HUES64 (cell line): ENCODE results near the gene GRAMD1C.
A peak's percentile ranks its signal among the peaks of the same experiment; 100 is the strongest.

Experiments used
- H3K27ac ChIP-seq: 2 replicates; pipeline ENCODE4 v1.7.0; 2013; ENCODE audit warnings: low read depth, low read length, inconsistent platforms
- H3K27me3 ChIP-seq: 2 replicates; pipeline ENCODE4 v1.6.1; 2013; ENCODE audit warnings: mild to moderate bottlenecking, low read length; ENCODE audit not compliant: insufficient read depth
- H3K36me3 ChIP-seq: 2 replicates; pipeline ENCODE4 v1.6.1; 2013; ENCODE audit warnings: mild to moderate bottlenecking, low read length; ENCODE audit not compliant: insufficient read depth
- H3K4me1 ChIP-seq: 2 replicates; pipeline ENCODE4 v1.6.1; 2013; ENCODE audit warnings: mild to moderate bottlenecking, low read length, moderate library complexity; ENCODE audit not compliant: insufficient read depth
- H3K4me3 ChIP-seq: 2 replicates; pipeline ENCODE4 v1.5.1; 2013; ENCODE audit warnings: mild to moderate bottlenecking, low read length, moderate library complexity
- H3K9ac ChIP-seq: 2 replicates; pipeline ENCODE4 v1.6.1; 2013; ENCODE audit warnings: mild to moderate bottlenecking, low read depth, low read length
- H3K9me3 ChIP-seq: 2 replicates; pipeline ENCODE4 v1.6.1; 2013; ENCODE audit warnings: low read depth, low read length; ENCODE audit not compliant: insufficient read depth
- WGBS: fragments of 150-250, 120-280 bp; methylation state at CpG from one replicate; pipeline ENCODE4 v1.1.7; 2013; ENCODE audit warnings: missing lambda C conversion rate; 5-methylcytosine and 5-hydroxymethylcytosine counted together

Gene GRAMD1C

DNA sequence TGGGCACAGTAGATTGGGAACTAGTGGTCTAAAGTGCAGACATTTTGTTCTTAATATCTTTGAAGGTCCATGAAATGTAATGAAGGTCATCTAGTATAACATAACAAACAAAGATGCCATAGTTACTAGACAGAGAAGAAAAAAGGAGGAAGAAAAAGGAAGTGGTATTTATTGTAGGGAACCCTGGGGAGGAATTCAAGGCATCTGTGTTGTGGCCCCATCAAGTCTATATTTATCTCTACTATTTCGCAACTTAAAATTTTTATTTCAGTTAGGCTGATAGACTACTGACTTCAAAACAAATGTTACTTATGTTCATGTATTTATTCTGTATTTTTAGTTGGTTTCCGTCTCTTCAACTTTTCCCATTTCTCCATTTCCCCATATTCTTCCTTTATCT, 60.3 kb downstream of the GRAMD1C start:
- Histone ChIP-seq H3K27me3 (no peaks in the 10 kb centered on the region), H3K9ac (no peak overlapping the region), H3K4me1 (0 out of 2 replicates have a peak, but pooled peaks cover 7% of the 10 kb centered on the region), H3K27ac (no peak overlapping the region), H3K4me3 (no peak overlapping the region), H3K9me3 (no peaks in the 10 kb centered on the region), H3K36me3 (no peaks in the 10 kb centered on the region)
- 100% methylated on average over 1 of the region's 2 CpGs for WGBS

DNA sequence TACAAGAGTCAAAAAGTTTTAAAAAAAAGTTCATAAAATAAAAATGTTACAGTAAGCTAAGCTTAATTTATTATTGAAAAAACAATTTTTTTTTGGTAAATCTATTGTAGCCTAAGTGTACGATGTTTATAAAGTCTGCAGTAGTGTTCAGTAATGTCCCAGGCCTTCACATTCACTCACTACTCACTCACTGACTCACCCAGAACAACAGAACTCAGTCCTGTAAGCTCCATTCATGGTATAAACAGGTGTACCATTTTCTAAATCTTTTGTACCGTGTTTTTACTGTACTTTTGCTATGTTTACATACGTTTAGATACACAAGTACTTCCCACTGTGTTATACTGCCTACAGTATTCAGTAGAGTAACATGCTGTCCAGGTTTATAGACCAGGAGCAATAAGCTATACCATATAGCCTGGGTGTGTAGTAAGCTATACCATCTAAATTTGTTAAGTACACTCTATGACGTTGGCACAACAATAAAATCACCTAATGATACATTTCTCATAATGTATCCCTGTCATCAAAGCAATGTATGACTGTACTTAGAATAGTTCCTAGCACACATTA, 68.1 kb downstream of the GRAMD1C start:
- no peak overlapping the region for H3K9ac ChIP-seq
- no peak overlapping the region for H3K27ac ChIP-seq
- no peaks in the 10 kb centered on the region for H3K4me1 ChIP-seq
- no peaks in the 10 kb centered on the region for H3K27me3 ChIP-seq
- no peak overlapping the region for H3K4me3 ChIP-seq
- 97% methylated on average over 4 of the region's 4 CpGs for whole genome bisulfite sequencing
- peaks cover 4% of the 10 kb centered on the region; the same call in 1 of the 2 replicates for H3K9me3 ChIP-seq
- no peaks in the 10 kb centered on the region for H3K36me3 ChIP-seq

DNA sequence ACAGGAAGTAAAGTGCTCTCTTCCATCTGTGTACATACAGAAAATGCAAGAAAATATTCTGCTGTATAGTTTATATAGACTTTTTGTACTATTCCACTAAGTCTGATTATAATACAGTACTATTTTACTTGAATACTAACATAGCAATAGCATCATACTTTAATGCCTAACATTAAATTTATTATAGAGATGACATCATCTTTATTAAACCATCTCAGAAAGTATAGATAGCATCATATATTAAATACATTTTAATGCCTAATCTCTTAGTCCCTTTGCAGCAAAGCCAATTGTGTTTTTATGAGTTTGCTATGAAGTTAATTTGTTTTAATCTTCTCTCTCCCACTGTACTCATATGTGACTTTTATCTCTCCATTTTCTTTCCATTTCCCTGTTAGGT, 69.5 kb downstream of the GRAMD1C start:
- Histone ChIP-seq H3K36me3 (no peaks in the 10 kb centered on the region), H3K9me3 (peaks cover 4% of the 10 kb centered on the region; the same call in 1 of the 2 replicates), H3K27ac (no peak overlapping the region), H3K27me3 (no peaks in the 10 kb centered on the region), H3K9ac (no peak overlapping the region), H3K4me3 (no peak overlapping the region), H3K4me1 (no peaks in the 10 kb centered on the region)

DNA sequence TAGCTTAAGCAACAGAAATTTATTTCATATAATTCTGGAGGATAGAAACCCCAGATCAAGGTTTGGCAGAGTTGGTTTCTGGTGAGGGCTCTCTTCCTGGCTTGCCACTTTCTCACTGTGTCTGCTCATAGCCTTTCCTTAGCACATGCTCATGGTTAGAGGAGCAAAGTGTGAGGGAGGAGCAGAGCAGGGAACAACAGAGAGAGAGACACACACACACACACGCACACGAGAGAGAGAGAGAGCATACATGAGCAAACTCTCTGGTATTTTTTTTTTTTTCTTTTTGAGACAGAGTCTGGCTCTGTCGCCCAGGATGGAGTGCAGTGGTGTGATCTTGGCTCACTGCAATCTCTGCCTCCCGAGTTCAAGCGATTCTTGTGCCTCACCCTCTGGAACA, 72.4 kb downstream of the GRAMD1C start:
- WGBS: 95% methylated on average over 3 of the region's 5 CpGs
- no peak overlapping the region for H3K27ac ChIP-seq
- no peaks in the 10 kb centered on the region for H3K27me3 ChIP-seq
- no peak overlapping the region for H3K4me3 ChIP-seq
- no peaks in the 10 kb centered on the region for H3K36me3 ChIP-seq
- H3K9ac ChIP-seq: no peak overlapping the region
- no peaks in the 10 kb centered on the region for H3K9me3 ChIP-seq
- H3K4me1 ChIP-seq: no peaks in the 10 kb centered on the region

DNA sequence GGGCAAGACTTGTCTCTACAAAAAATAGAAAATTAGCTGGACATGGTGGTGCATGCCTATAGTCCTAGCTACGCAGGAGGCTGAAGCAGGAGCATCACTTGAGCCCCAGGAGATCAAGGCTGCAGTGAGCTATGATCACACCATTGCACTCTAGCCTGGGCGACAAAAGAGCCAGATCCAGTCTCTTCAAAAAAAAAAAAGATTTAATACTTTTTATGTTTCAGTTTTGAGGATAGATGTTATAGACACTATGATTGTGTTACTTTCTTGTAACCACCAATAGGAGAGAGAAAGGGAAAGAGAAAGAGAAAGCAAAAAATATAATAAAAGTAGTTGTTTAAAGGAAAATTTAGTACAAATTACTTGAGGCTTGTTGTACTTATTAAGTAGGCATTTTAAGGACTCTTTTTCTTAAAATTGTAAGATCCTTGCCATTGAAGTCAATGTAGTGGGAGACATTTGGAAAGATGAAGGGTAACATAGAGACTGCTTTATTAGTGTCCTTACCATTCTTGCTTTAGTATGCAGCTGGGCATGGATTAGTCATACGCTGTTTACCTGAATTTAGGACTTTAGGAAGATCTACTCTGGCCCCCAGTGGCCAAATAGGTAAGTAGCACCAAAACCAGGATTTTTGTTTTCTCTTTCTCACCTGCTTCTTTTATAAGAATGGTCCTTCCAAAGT, 74.1 kb downstream of the GRAMD1C start:
- H3K27ac ChIP-seq: no peak overlapping the region
- H3K9me3 ChIP-seq: no peaks in the 10 kb centered on the region
- WGBS: 67% methylated on average over 3 of the region's 3 CpGs
- H3K9ac ChIP-seq: no peak overlapping the region
- H3K27me3 ChIP-seq: no peaks in the 10 kb centered on the region
- no peak overlapping the region for H3K4me3 ChIP-seq
- H3K36me3 ChIP-seq: no peaks in the 10 kb centered on the region
- H3K4me1 ChIP-seq: no peaks in the 10 kb centered on the region

DNA sequence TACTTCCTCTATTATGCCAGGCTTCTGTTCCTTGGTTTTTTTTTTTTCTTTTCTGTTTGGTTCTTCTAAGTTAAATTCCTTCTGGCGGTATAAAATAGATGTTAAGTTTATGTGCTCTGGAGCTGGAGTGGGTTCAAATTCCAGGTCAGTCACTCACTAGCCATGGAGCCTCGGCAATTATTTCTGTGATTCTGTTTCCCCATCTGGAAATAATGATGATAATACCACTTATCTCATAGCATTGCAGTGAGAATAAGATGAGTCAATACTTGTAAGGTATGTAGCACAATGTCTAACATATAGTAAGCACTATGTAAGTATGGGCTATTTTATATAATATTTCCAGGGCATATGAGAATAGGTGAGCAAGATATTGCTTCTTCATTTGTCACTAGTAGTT, 76.1 kb downstream of the GRAMD1C start:
- H3K9me3 ChIP-seq: no peaks in the 10 kb centered on the region
- H3K27ac ChIP-seq: no peak overlapping the region
- 93% methylated on average over 2 of the region's 2 CpGs for WGBS
- H3K9ac ChIP-seq: no peak overlapping the region
- no peak overlapping the region for H3K4me3 ChIP-seq
- H3K27me3 ChIP-seq: no peaks in the 10 kb centered on the region
- no peaks in the 10 kb centered on the region for H3K36me3 ChIP-seq
- H3K4me1 ChIP-seq: no peaks in the 10 kb centered on the region

DNA sequence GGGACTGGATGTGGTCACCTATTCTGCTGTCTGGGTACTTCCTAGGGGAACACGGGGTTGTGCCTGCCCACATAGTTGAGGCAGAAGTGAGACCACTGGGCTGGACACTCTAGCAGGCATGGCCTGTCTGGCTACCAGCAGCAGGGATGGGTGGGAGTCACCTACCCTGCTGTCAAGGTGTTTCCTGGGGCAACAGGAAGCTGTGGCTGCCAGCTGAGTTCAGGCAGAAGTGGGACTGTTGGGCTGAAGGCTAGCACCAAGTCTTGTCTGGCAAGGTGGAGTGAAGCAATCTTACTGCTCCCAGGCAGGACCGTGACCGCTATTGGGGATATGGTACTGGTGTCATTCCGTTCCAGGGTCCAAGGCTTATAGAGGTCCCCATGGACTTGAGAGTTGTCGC, 89.0 kb downstream of the GRAMD1C start:
- 96% methylated on average over 5 of the region's 5 CpGs for WGBS
- Histone ChIP-seq H3K4me3 (no peak overlapping the region), H3K9me3 (0 out of 2 replicates have a peak, but pooled peaks cover 6% of the 10 kb centered on the region), H3K27me3 (no peaks in the 10 kb centered on the region), H3K36me3 (no peaks in the 10 kb centered on the region), H3K9ac (no peak overlapping the region), H3K4me1 (peaks cover 9% of the 10 kb centered on the region), H3K27ac (no peak overlapping the region)

DNA sequence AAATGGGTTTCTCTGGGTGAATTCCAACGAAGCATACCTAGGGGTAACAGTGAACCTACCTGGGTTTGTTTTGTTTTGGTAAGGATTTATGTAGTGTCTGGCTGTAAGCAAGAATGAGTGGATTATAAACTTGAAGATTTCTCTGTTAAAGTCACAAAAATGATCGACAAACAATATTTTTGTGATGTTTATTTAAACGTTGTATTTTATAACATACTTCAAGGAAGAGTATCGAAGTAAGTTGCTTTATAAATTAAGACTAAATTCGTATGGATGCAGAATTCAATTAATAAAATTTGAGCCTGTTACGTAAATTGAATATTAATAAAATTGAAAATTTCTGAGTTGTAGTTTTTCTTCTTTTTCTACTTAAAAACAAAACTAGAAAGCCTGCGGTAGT, 108.2 kb downstream of the GRAMD1C start:
- no peaks in the 10 kb centered on the region for H3K9me3 ChIP-seq
- 74% methylated on average over 5 of the region's 7 CpGs for WGBS
- peak overlapping the region; percentile 68 for H3K4me3 ChIP-seq
- H3K9ac ChIP-seq: peak overlapping the region; percentile 48; the same call in 1 of the 2 replicates
- no peak overlapping the region for H3K27ac ChIP-seq
- peaks cover 7% of the 10 kb centered on the region; the same call in 1 of the 2 replicates for H3K4me1 ChIP-seq
- H3K36me3 ChIP-seq: no peaks in the 10 kb centered on the region
- peaks cover 40% of the 10 kb centered on the region for H3K27me3 ChIP-seq

DNA sequence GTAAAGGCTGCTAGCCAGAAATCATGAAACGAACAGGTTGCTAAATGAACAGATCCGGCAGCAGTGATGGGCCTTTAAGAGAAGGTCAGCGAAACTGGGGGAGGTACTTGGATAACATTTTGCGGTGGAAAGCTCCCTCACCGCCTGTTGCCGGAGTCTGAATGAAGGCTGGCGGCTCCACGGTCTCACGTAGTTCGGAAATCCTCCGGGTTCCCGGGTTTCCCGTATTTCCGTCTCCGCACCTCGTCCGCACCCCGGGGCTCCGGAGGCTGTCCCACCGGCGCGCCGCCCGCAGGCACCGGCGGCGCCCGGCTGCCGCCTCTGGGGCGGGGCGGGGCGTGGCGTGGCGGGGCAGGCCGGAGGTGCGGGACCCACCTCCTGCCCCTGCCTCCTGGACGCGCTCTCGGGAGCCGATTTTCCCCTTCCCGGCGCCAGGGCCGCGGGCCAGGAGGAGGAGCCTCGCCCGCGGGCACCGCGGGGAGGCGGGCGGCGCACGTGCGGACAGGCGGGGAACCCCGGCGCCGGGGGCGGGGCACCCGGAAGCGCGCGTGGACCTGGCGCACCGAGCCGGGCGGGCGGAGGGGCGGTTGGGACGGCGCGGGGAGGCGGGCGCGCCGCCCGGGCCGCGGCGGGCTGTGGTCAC, 108.9 kb downstream of the GRAMD1C start, which contains the start of gene ZDHHC23:
ZDHHC23 (plus strand) TSS at position 642 of the 643 bp plus-strand sequence. CDS start 790 bp downstream, outside the sequence.
- Histone ChIP-seq H3K4me3 (peak within 1 kb of the TSS; percentile 68), H3K36me3 (no peaks in the 10 kb centered on the region), H3K27me3 (peaks cover 40% of the 10 kb centered on the region), H3K27ac (peak within 1 kb of the TSS; percentile 48; the same call in 1 of the 2 replicates), H3K9ac (peak within 1 kb of the TSS; percentile 48), H3K4me1 (peaks cover 7% of the 10 kb centered on the region; the same call in 1 of the 2 replicates), H3K9me3 (no peaks in the 10 kb centered on the region)
- WGBS: under 1% methylated on average over 80 of the region's 80 CpGs

DNA sequence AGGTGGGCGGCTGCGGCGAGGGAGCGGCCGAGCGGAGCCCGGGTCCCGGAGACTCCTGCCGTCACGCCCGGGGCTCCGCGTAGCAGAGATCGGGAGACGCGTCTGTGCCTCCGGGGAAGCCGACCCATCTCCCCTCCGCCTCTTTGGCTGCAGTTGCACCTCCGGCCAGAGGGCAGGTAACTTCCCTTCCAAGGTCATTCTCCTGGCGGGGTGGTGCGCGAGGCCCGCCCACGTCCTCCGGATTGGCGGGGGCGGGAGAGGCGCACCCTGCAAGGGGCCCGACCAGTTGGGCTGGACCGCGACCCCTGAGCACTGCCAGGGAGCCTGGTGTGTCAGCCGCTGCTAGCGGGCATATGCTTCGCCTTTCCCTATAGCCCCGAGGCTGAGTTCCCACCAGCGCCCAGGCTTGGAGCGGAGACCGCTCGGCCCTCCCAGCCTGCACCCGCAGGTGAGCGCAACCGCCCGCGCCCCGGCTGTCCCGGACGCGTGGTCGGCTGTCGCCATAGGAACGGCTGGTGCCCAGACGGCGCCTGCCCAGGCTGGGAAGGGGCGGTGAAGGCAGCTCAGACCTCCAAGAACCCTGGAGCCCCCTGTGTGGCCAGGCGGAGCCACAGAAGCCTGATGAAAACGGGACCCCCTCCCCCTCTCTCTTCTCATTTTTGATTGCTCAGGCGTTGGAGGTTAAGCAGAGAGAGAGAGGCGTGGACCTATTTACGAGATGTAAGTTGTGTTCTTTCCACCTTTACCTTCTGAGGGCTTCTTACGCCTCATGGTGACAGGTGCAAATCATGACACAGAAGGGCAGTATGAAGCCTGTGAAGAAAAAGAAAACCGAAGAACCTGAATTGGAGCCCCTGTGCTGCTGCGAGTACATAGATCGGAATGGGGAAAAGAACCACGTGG, 109.7 kb downstream of the GRAMD1C start:
- Histone ChIP-seq H3K4me3 (peak overlapping the region; percentile 68), H3K27me3 (peaks cover 40% of the 10 kb centered on the region), H3K4me1 (peaks cover 7% of the 10 kb centered on the region; the same call in 1 of the 2 replicates), H3K36me3 (no peaks in the 10 kb centered on the region), H3K9me3 (no peaks in the 10 kb centered on the region), H3K27ac (peak overlapping the region; percentile 48; the same call in 1 of the 2 replicates), H3K9ac (peak overlapping the region; percentile 48)
- 3% methylated on average over 62 of the region's 65 CpGs for WGBS
